Stimulated activated CD8-positive, alpha-beta memory T cell treated with anti-CD3 and anti-CD28 coated beads, Interleukin-4, amount 100 ng/mL, for 4 hours (primary cell): Measurements from ENCODE around the gene PDCD1.
"Not testable (repeated sequence)": the region's sequence is repeated elsewhere in the genome, so short reads cannot be mapped to it uniquely, and the experiment has no call there.

Experiments used
- DNase-seq, 2 donors: peaks; one replicate each; pipeline ENCODE4 v3.0.0-alpha.2; 2020; ENCODE audit warnings: low read depth in 2 of 2, low spot score in 1 of 2

Gene PDCD1

GRCh38 chr2:241835611-241836010 is 23.1 kb downstream of the PDCD1 start:
- no peak for DNase-seq

- DNase-seq = no peak
Measured at GRCh38 chr2:241834527-241835210, 24.0 kb downstream of the PDCD1 start.

GRCh38 chr2:241833756-241834526 is 24.8 kb downstream of the PDCD1 start:
- DNase-seq = not testable (repeated sequence)

- no peak for DNase-seq
Measured at GRCh38 chr2:241833101-241833663, 25.5 kb downstream of the PDCD1 start.

- no peak for DNase-seq
Measured at GRCh38 chr2:241827394-241827793, 31.3 kb downstream of the PDCD1 start.

- not testable (repeated sequence) for DNase-seq
Measured at GRCh38 chr2:241823531-241824437, 34.9 kb downstream of the PDCD1 start.

GRCh38 chr2:241822264-241822623 is 36.5 kb downstream of the PDCD1 start:
- no peak for DNase-seq

GRCh38 chr2:241821460-241822263 is 37.0 kb downstream of the PDCD1 start:
- no peak for DNase-seq

GRCh38 chr2:241820625-241821384 is 37.9 kb downstream of the PDCD1 start:
- DNase-seq = no peak

GRCh38 chr2:241819947-241820624 is 38.6 kb downstream of the PDCD1 start:
- DNase-seq = not testable (repeated sequence)

- no peak for DNase-seq
Measured at GRCh38 chr2:241818943-241819270, 39.8 kb downstream of the PDCD1 start.

GRCh38 chr2:241818229-241818942 is 40.3 kb downstream of the PDCD1 start:
- DNase-seq = no peak

- not testable (repeated sequence) for DNase-seq
Measured at GRCh38 chr2:241817821-241818215, 40.9 kb downstream of the PDCD1 start.

- DNase-seq = no peak
Measured at GRCh38 chr2:241817126-241817820, 41.4 kb downstream of the PDCD1 start.

GRCh38 chr2:241816431-241817121 is 42.1 kb downstream of the PDCD1 start:
- no peak for DNase-seq

- no peak for DNase-seq
Measured at GRCh38 chr2:241815477-241816430, 42.9 kb downstream of the PDCD1 start.
